Small intestine (tissue), 16 donors: ENCODE measurements around the gene SNRNP200. TPM values are rescaled to one million over a fixed set of nuclear protein-coding genes. Genes with fewer than 3 reads are reported as not detected.
A peak's percentile ranks its signal among the peaks of the same experiment; 100 is the strongest.

Experiments
- DNase-seq, 2 donors: peaks; one replicate each; pipeline versions ENCODE4 v3.0.0 to v3.0.0-alpha.2; 2013
- FAIRE-seq: peaks from 2 replicates; lab custom pipeline; 2012; peaks lifted over from hg19 to GRCh38; lab: Jason Lieb, UNC
- H3K27ac ChIP-seq, 3 donors: one replicate each; pipeline ENCODE4 v1.5.1; 2013; ENCODE audit warnings: low read length in 2 of 3, mild to moderate bottlenecking in 2 of 3, control low read depth in 1 of 3, inconsistent platforms in 1 of 3, low read depth in 1 of 3, moderate library complexity in 1 of 3
- H3K27me3 ChIP-seq, 3 donors: one replicate each; pipeline ENCODE4 v1.6.1; 2013; ENCODE audit warnings: low read length in 3 of 3, inconsistent platforms in 1 of 3; ENCODE audit not compliant: control insufficient read depth in 3 of 3, insufficient read depth in 3 of 3
- H3K36me3 ChIP-seq, 3 donors: one replicate each; pipeline ENCODE4 v1.6.1; 2013; ENCODE audit warnings: low read length in 3 of 3, inconsistent platforms in 1 of 3, low read depth in 1 of 3, mild to moderate bottlenecking in 1 of 3, moderate library complexity in 1 of 3; ENCODE audit not compliant: control insufficient read depth in 3 of 3, insufficient read depth in 2 of 3
- H3K4me1 ChIP-seq, 3 donors: one replicate each; pipeline ENCODE4 v1.6.1; 2013; ENCODE audit warnings: low read length in 2 of 3, inconsistent platforms in 1 of 3, low read depth in 1 of 3, mild to moderate bottlenecking in 1 of 3, moderate library complexity in 1 of 3; ENCODE audit not compliant: control insufficient read depth in 3 of 3, insufficient read depth in 2 of 3
- H3K4me3 ChIP-seq, 3 donors: one replicate each; pipeline ENCODE4 v1.5.1; 2013; ENCODE audit warnings: low read length in 3 of 3, control low read depth in 1 of 3, inconsistent platforms in 1 of 3, low read depth in 1 of 3, mild to moderate bottlenecking in 1 of 3, moderate library complexity in 1 of 3
- H3K9me3 ChIP-seq, 2 donors: one replicate each; pipeline ENCODE4 v1.6.1; 2013; ENCODE audit warnings: low read depth in 1 of 2, low read length in 1 of 2; ENCODE audit not compliant: control insufficient read depth in 2 of 2, insufficient read depth in 1 of 2
- WGBS, 3 donors: extraction: QIAGEN DNeasy Blood & Tissue Kit; methylation state at CpG; one replicate each; pipeline ENCODE4 v1.1.7; 2013; 5-methylcytosine and 5-hydroxymethylcytosine counted together
- long read RNA-seq, 10 donors: transcript quantifications; one replicate each; lab custom pipeline, GENCODE V29; 2026
- polyA plus RNA-seq, 4 donors: library from polyadenylated mRNA; stranded (reverse) in 3 of 4; unstranded in 1 of 4; fragments of 200-250 nt in 3 of 4; fragments of 120-200 nt in 1 of 4; gene quantifications; one replicate each; pipeline versions ENCODE4 v1.2.1 to v1.2.3, GENCODE V29; 2013
- donor health status: healthy with polysubstance abuse.
- donor health status: control.
- donor health status: control.
- donor health status: Bipolar disorder and iron deficiency.
- donor health status: healthy.

The SNRNP200 gene
- 100 to 1,000 TPM in 1 of 4 donors, 10 to 100 TPM in 3; 55.4 to 156 (median 66.9) TPM for polyA plus RNA-seq
- long read RNA-seq, donor 1: 0 reads
- long read RNA-seq, donor 2, full-length matches to known transcripts: 3 of 20 reads
- long read RNA-seq, donor 2, partial matches to known transcripts: 17 of 20 reads
- long read RNA-seq, donor 2, other reads (novel, unspliced or antisense): 0 of 20 reads
- long read RNA-seq, donor 3, partial matches to known transcripts: 92 of 93 reads
- long read RNA-seq, donor 3, other reads (novel, unspliced or antisense): 0 of 93 reads
- long read RNA-seq, donor 4: 0 reads
- long read RNA-seq, donor 5, partial matches to known transcripts: 13 of 13 reads
- long read RNA-seq, donor 5, other reads (novel, unspliced or antisense): 0 of 13 reads
- long read RNA-seq, donor 6, full-length matches to known transcripts: 3 of 56 reads
- long read RNA-seq, donor 6, partial matches to known transcripts: 53 of 56 reads
- long read RNA-seq, donor 6, other reads (novel, unspliced or antisense): 0 of 56 reads
- long read RNA-seq, donor 7: 0 reads
- long read RNA-seq, donor 8, partial matches to known transcripts: 8 of 8 reads
- long read RNA-seq, donor 8, other reads (novel, unspliced or antisense): 0 of 8 reads
- long read RNA-seq, donor 9, partial matches to known transcripts: 13 of 13 reads
- long read RNA-seq, donor 9, other reads (novel, unspliced or antisense): 0 of 13 reads
- long read RNA-seq, donor 10, full-length matches to known transcripts: 6 of 99 reads
- long read RNA-seq, donor 10, partial matches to known transcripts: 93 of 99 reads
- long read RNA-seq, donor 10, other reads (novel, unspliced or antisense): 0 of 99 reads

- FAIRE-seq (no peak), DNase-seq (peak; percentile 91 to 94)
- WGBS, 3 donors: 1% methylated on average over 58 to 61 of the region's 61 CpGs
- Histone ChIP-seq H3K27me3 (no peaks in the 10 kb centered on the region), H3K9me3 (no peaks in the 10 kb centered on the region), H3K4me1 (peaks cover 2 to 11% (median 4%) of the 10 kb centered on the region in 3 donors), H3K36me3 (peaks cover 12 to 28% (median 18%) of the 10 kb centered on the region in 3 donors), H3K4me3 (peak within 1 kb of the TSS; percentile 55 to 98 (median 83)), H3K27ac (peak within 1 kb of the TSS; percentile 56 to 86 (median 85))
Measured at GRCh38 chr2:96305091-96305978, at the start of gene SNRNP200. Gene SNRNP200 (minus strand): TSS chr2:96305546. CDS start chr2:96305437, 109 bp downstream.

GRCh38 chr2:96354492-96354891 lies 49.1 kb upstream of the SNRNP200 start:
- H3K27ac ChIP-seq: no peak overlapping the region
- peaks cover 0 to 18% (median 0%) of the 10 kb centered on the region in 3 donors for H3K36me3 ChIP-seq
- 89 to 93% (median 91%) methylated on average over 4 of the region's 4 CpGs for WGBS, 3 donors
- H3K4me3 ChIP-seq: no peak overlapping the region
- no peak for DNase-seq
- H3K27me3 ChIP-seq: no peaks in the 10 kb centered on the region
- no peaks in the 10 kb centered on the region for H3K9me3 ChIP-seq
- FAIRE-seq: no peak
- no peaks in the 10 kb centered on the region for H3K4me1 ChIP-seq

DNA sequence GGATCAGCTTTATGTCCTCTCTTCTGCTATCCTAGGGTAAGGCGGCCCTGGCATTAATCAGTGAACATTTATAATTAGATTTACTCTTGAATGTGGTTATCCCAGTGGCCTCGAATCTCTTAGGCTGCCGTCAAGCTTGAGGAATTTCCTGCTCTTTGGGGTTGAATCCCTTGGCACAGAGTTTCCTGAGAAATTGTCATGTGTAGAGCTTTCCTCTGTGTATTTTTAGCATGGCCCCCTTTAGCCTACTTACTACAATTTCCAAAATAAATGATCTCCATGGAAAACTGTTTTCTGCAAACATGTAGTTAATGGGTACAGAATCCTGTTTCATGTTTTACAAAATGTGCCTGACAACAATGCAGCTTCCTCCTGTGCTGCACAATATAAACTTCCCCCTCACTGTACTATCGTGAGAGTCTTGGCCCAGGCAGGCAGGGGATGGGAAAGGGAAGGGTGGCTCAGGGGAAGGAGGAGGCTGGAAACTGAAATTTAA lies 48.3 kb upstream of the SNRNP200 start:
- Histone ChIP-seq H3K9me3 (no peaks in the 10 kb centered on the region), H3K36me3 (peaks cover 0 to 13% (median 0%) of the 10 kb centered on the region in 3 donors), H3K4me3 (no peak overlapping the region), H3K27ac (no peak overlapping the region), H3K27me3 (no peaks in the 10 kb centered on the region), H3K4me1 (no peaks in the 10 kb centered on the region)
- FAIRE-seq (no peak), DNase-seq (no peak)
- WGBS, 3 donors: 68 to 93% (median 86%) methylated on average over 4 of the region's 4 CpGs

DNA sequence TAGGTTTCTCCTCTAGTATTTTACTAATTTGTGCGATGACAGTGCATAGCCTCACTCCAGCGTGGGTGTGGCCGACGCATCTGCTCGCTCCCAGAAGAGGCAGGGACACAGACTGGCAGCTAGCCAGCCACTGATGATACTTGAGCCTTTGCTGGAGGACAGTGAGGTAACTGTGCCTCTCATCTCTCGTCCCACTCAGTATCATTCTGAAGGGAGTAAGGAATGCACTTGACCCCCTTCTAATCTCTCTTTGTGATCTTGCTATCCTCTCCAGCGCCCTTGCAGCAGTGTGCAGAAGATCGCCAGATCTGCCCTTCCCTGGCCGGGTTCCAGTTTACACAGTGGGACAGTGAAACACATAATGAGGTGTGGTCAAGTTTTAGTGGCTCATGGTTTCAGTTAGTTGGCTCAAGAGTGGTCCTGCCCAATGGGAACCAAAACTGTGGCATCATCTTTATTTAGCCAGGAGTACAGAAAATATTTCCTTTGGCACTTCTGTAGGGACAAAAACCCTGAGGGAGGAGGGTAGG lies 47.8 kb upstream of the SNRNP200 start:
- Histone ChIP-seq H3K4me1 (no peaks in the 10 kb centered on the region), H3K36me3 (peaks cover 0 to 13% (median 0%) of the 10 kb centered on the region in 3 donors), H3K27ac (peak overlapping the region in 1 of 3 donors; percentile 2), H3K4me3 (no peak overlapping the region), H3K9me3 (no peaks in the 10 kb centered on the region), H3K27me3 (no peaks in the 10 kb centered on the region)
- WGBS, 3 donors: 68 to 83% (median 79%) methylated on average over 9 of the region's 9 CpGs
- DNase-seq (no peak), FAIRE-seq (no peak)

GRCh38 chr2:96347395-96347794 lies 42.0 kb upstream of the SNRNP200 start:
- WGBS, 3 donors: 94 to 100% (median 95%) methylated on average over 1 of the region's 1 CpG
- Histone ChIP-seq H3K27me3 (no peaks in the 10 kb centered on the region), H3K27ac (no peak overlapping the region), H3K36me3 (peaks cover 0 to 17% (median 0%) of the 10 kb centered on the region in 3 donors), H3K9me3 (no peaks in the 10 kb centered on the region), H3K4me1 (peaks cover 0 to under 1% (median 0%) of the 10 kb centered on the region in 3 donors), H3K4me3 (no peak overlapping the region)
- FAIRE-seq (no peak), DNase-seq (no peak)

DNA sequence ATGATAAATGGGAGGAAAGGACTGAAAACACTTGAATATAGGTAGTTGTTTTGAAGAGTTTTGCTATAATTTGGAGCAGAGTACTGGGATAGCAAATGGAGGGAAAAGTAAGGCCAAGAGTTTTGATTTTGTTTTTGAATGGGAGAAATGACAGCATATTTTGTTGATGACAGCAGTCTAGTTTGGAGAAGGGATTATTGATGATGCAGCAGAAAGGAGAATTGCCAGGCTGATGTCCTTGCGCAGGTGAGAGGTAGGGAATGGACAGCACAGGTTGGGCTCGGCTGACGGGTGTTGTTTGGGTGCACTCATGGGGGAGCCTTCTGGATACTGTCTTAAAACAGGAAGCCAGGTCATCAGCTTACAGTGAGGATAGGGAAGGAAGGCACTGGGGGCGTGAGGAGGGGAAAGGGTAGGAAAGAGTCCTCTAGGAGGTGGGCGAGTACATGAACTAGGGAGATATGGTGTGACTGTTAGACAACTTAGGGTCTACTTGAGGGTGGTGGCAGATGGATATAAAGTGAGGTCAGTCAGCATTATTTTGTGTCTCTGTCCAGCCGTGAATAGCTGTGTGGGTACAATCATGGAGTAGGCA lies 40.6 kb upstream of the SNRNP200 start:
- no peak for FAIRE-seq
- peaks cover 0 to 20% (median 0%) of the 10 kb centered on the region in 3 donors for H3K36me3 ChIP-seq
- H3K9me3 ChIP-seq: no peaks in the 10 kb centered on the region
- 96 to 97% (median 96%) methylated on average over 6 of the region's 6 CpGs for WGBS, 3 donors
- H3K4me1 ChIP-seq: peaks cover 0 to 11% (median 0%) of the 10 kb centered on the region in 3 donors
- H3K4me3 ChIP-seq: no peak overlapping the region
- DNase-seq: no peak
- no peak overlapping the region for H3K27ac ChIP-seq
- no peaks in the 10 kb centered on the region for H3K27me3 ChIP-seq

DNA sequence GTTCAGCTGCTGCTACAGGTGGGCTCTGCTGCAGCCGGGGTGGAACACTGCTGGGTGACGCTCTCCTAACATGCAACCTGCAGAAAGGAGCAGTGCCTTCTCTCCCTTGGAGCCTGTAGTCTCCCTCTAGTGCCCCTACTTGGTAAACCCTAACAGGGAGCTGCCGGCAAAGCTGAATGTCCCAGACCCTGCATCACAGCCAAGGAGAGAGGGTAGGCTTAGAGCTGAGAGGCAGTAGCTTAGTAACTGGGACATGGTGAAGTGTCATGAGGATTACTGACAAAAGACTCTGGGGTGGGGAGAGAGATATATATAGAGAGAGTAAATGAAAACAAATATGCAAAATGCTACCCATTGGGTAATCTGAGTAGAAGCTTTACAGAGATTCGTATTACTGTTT lies 40.1 kb upstream of the SNRNP200 start:
- Histone ChIP-seq H3K4me1 (peaks cover 0 to 11% (median 0%) of the 10 kb centered on the region in 3 donors), H3K27ac (no peak overlapping the region), H3K36me3 (peaks cover 0 to 16% (median 0%) of the 10 kb centered on the region in 3 donors), H3K9me3 (no peaks in the 10 kb centered on the region), H3K27me3 (no peaks in the 10 kb centered on the region), H3K4me3 (no peak overlapping the region)
- FAIRE-seq: no peak
- 90 to 95% (median 91%) methylated on average over 4 of the region's 4 CpGs for WGBS, 3 donors
- no peak for DNase-seq
